Midbrain (tissue), 1 donor: ENCODE results near the gene UBN2.

Experiments
- DNase-seq: peaks from one replicate; lab custom pipeline; 2025; lab: John Stamatoyannopoulos, UW

UBN2 gene

GRCh38 chr7:139231513-139232376, 708 bp downstream of the UBN2 start:
- DNase-seq, result no peak

GRCh38 chr7:139232377-139232717, 1.3 kb downstream of the UBN2 start:
- no peak for DNase-seq

- no peak for DNase-seq
These were observed 1.9 kb downstream of the UBN2 start for GRCh38 chr7:139232904-139233303.

GRCh38 chr7:139241258-139241657, 10.2 kb downstream of the UBN2 start:
- no peak for DNase-seq

GRCh38 chr7:139242741-139243281, 11.8 kb downstream of the UBN2 start:
- DNase-seq, result no peak

- no peak for DNase-seq
These were observed 14.4 kb downstream of the UBN2 start for GRCh38 chr7:139245401-139245800.

GRCh38 chr7:139246494-139246893, 15.5 kb downstream of the UBN2 start:
- DNase-seq, result no peak

GRCh38 chr7:139246905-139247304, 15.9 kb downstream of the UBN2 start:
- DNase-seq, result no peak

GRCh38 chr7:139249179-139249810, 18.3 kb downstream of the UBN2 start:
- no peak for DNase-seq

GRCh38 chr7:139252451-139252850, 21.4 kb downstream of the UBN2 start:
- no peak for DNase-seq

GRCh38 chr7:139254281-139254680, 23.2 kb downstream of the UBN2 start:
- no peak for DNase-seq

- no peak for DNase-seq
These were observed 23.7 kb downstream of the UBN2 start for GRCh38 chr7:139254728-139255127.

GRCh38 chr7:139255290-139255689, 24.3 kb downstream of the UBN2 start:
- no peak for DNase-seq

- no peak for DNase-seq
These were observed 28.1 kb downstream of the UBN2 start for GRCh38 chr7:139259142-139259541.

- no peak for DNase-seq
These were observed 33.2 kb downstream of the UBN2 start for GRCh38 chr7:139264220-139264619.

- no peak for DNase-seq
These were observed 34.6 kb downstream of the UBN2 start for GRCh38 chr7:139265673-139266072.

- DNase-seq, result no peak
These were observed 40.9 kb downstream of the UBN2 start for GRCh38 chr7:139271718-139272628.

GRCh38 chr7:139284252-139284896, 53.3 kb downstream of the UBN2 start:
- DNase-seq, result no peak

GRCh38 chr7:139286144-139286543, 55.1 kb downstream of the UBN2 start:
- no peak for DNase-seq

GRCh38 chr7:139292821-139293220, 61.8 kb downstream of the UBN2 start:
- DNase-seq, result no peak

- no peak for DNase-seq
These were observed 62.5 kb downstream of the UBN2 start for GRCh38 chr7:139293534-139293933.

GRCh38 chr7:139294241-139294640, 63.2 kb downstream of the UBN2 start:
- no peak for DNase-seq
